ACC112 (cell line): ENCODE results near the gene DAGLA.
"Not testable (repeated sequence)": the region's sequence is repeated elsewhere in the genome, so short reads cannot be mapped to it uniquely, and the experiment has no call there.

Experiments
- H2AFZ ChIP-seq: fragments of 200-600 bp; sonication (generic); one replicate; pipeline ENCODE4 v1.6.0; 2017; ENCODE audit warnings: antibody characterized with exemption, low read length; ENCODE audit not compliant: unreplicated experiment
- H3K27ac ChIP-seq: fragments of 200-600 bp; sonication (generic); 2 replicates; pipeline ENCODE4 v1.5.1; 2014; ENCODE audit warnings: low read depth, mild to moderate bottlenecking, antibody characterized with exemption, low read length, moderate library complexity
- H3K27me3 ChIP-seq: fragments of 200-600 bp; sonication (generic); 2 replicates; pipeline ENCODE4 v1.6.1; 2014; ENCODE audit warnings: mild to moderate bottlenecking, antibody characterized with exemption, low read length, moderate library complexity, mixed read lengths; ENCODE audit not compliant: insufficient read depth
- H3K36me3 ChIP-seq: fragments of 200-600 bp; sonication (generic); 2 replicates; pipeline ENCODE4 v1.6.1; 2016; ENCODE audit warnings: mild to moderate bottlenecking, antibody characterized with exemption, low read length, moderate library complexity, mixed read lengths; ENCODE audit not compliant: insufficient read depth
- H3K4me1 ChIP-seq: fragments of 200-600 bp; sonication (generic); one replicate; pipeline ENCODE4 v1.6.1; 2016; ENCODE audit warnings: low read length, mixed read lengths; ENCODE audit not compliant: insufficient read depth, unreplicated experiment, control insufficient read depth
- H3K4me3 ChIP-seq: fragments of 200-600 bp; sonication (generic); 2 replicates; pipeline ENCODE4 v1.5.1; 2014; ENCODE audit warnings: mild to moderate bottlenecking, low read depth, low read length
- H3K79me2 ChIP-seq: fragments of 200-600 bp; sonication (generic); one replicate; pipeline ENCODE4 v1.6.0; 2016; ENCODE audit warnings: low read length; ENCODE audit not compliant: control insufficient read depth, unreplicated experiment, insufficient read depth

The DAGLA gene

DNA sequence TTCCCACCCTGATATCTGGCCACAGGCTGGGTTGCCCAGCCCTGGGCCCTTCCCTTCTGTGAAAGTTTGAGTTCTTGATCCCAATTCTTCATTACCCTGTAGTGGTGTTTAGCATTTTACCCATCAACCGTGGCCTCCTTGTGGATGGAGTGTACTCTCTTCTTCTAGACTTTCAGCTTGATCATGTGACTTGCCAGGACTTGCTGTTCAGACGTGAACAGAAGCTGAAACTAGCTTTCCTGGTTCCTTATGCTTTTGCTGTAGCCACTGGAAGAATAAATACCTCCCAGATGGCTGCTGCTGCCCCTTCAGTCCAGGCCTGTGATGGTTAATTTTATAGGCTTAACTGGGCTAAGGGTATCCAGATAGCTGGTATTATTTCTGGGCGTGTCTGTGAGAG lies 32.7 kb upstream of the DAGLA start:
- Histone ChIP-seq H3K27ac (no peak overlapping the region), H3K79me2 (no peaks in the 10 kb centered on the region), H3K4me1 (no peaks in the 10 kb centered on the region), H2AFZ (no peak overlapping the region), H3K36me3 (no peaks in the 10 kb centered on the region), H3K27me3 (no peaks in the 10 kb centered on the region), H3K4me3 (no peak overlapping the region)

DNA sequence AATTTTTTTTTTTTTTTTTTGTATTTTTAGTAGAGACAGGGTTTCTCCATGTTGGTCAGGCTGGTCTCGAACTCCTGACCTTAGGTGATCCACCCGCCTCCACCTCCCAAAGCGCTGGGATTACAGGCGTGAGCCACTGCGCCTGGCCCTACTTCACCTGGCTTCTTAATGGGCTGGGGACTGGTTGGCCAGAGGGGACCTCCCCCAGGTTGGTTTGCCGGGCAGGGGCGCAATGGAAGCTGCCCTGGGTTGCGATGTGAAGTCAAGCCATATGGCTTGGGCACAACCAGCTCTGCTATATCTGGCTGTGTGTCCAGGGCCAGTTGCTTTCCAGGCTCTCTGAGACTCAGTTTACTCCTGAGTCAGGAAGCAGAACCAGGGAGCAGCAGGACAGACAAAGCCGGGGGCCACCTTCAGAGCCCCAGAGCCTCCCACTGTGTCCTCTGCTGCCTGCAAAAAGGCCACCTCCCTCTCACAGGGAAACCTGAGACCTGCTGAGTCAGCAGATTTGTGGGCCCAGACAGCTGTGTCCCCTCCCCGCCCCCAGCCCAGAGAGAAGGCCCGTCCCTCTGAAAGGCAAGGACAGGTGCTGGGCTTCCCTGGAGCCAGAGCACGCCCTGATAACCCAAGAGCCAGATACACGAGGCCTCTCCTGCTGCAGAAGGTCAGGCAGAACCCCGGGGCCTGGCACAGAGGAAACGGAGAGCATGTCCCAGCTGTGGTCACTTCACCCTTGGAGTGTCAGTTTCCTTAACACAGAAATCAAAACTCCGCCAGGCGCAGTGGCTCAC lies 29.2 kb upstream of the DAGLA start:
- H3K4me1 ChIP-seq: no peaks in the 10 kb centered on the region
- H3K27me3 ChIP-seq: peaks cover 12% of the 10 kb centered on the region; the same call in 1 of the 2 replicates
- H3K79me2 ChIP-seq: no peaks in the 10 kb centered on the region
- no peaks in the 10 kb centered on the region for H3K36me3 ChIP-seq
- H3K27ac ChIP-seq: no peak overlapping the region
- no peak overlapping the region for H2AFZ ChIP-seq
- no peak overlapping the region for H3K4me3 ChIP-seq

DNA sequence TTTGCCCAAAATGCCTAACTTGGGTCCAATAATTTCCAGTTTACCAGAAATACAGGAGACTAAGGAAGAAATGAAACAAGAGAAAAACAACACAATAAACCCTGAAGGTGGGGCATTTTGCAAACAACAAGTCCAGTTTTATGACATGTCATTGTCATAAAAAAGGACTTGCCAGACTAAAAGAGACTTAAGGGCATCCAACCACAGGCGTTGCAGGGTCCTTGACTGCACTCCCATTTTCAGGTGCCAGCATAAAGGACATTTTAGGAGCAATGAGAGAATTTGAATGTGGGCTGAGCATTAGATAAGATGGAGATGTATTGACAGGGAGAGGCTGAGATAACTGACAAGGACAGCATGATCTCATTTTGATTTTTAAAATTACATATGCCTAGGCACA lies 28.1 kb upstream of the DAGLA start:
- H3K4me1 ChIP-seq: no peaks in the 10 kb centered on the region
- H3K4me3 ChIP-seq: no peak overlapping the region

DNA sequence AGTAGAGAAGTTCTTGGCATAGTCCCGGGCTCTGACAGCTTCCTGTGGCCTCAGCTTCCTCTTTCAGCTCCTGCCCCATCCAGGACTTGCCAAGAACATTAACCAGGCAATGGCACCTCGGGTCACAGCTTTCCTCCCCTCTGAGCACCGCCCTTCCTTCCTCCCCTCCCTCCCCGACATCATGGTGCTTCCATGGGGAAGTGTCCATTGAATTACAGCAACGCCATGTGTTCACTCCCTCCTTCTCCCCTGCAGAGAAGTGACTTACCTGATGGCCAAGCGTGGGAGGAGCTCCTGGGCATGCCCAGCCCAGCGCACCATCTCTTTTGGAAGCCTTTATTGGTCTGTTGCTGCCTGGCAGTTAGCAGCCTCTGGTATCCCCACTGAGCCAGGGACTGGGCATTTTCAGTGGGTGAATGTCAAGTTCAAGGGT lies 25.8 kb upstream of the DAGLA start:
- Histone ChIP-seq H3K4me1 (no peaks in the 10 kb centered on the region), H3K36me3 (no peaks in the 10 kb centered on the region), H3K79me2 (no peaks in the 10 kb centered on the region), H3K27ac (no peak overlapping the region), H2AFZ (no peak overlapping the region), H3K4me3 (no peak overlapping the region), H3K27me3 (peaks cover 12% of the 10 kb centered on the region; the same call in 1 of the 2 replicates)

More for the DNA sequence above, 28.1 kb upstream of the DAGLA start:
- Histone ChIP-seq H3K27me3 (peaks cover 12% of the 10 kb centered on the region; the same call in 1 of the 2 replicates), H3K27ac (no peak overlapping the region), H2AFZ (no peak overlapping the region), H3K36me3 (no peaks in the 10 kb centered on the region), H3K79me2 (no peaks in the 10 kb centered on the region)

DNA sequence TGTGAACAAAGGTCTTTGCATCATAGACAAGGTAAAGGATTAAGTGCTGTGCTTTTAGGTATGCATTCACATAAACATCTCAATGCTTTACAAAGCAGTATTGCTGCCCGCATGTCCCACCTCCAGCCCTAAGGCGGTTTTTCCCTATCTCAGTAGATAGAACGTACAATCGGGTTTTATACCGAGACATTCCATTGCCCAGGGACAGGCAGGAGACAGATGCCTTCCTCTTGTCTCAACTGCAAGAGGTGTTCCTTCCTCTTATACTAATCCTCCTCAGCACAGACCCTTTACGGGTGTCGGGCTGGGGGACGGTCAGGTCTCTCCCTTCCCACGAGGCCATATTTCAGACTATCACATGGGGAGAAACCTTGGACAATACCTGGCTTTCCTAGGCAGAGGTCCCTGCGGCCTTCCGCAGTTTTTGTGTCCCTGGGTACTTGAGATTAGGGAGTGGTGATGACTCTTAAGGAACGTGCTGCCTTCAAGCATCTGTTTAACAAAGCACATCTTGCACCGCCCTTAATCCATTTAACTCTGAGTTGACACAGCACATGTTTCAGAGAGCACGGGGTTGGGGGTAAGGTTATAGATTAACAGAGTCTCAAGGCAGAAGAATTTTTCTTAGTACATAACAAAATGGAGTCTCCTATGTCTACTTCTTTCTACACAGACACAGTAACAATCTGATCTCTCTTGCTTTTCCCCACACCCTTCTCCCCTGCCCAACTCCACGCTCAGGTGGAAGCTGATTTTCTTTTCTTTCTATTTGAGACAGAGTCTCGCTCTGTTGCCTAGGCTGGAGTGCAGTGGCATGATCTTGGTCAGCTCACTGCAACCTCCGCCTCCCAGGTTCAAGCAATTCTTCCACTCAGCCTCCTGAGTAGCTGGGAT lies 24.7 kb upstream of the DAGLA start:
- not testable (repeated sequence) for H2AFZ ChIP-seq, H3K4me1 ChIP-seq, H3K27ac ChIP-seq, H3K4me3 ChIP-seq, H3K36me3 ChIP-seq, H3K79me2 ChIP-seq
- peaks cover 12% of the 10 kb centered on the region; the same call in 1 of the 2 replicates for H3K27me3 ChIP-seq

DNA sequence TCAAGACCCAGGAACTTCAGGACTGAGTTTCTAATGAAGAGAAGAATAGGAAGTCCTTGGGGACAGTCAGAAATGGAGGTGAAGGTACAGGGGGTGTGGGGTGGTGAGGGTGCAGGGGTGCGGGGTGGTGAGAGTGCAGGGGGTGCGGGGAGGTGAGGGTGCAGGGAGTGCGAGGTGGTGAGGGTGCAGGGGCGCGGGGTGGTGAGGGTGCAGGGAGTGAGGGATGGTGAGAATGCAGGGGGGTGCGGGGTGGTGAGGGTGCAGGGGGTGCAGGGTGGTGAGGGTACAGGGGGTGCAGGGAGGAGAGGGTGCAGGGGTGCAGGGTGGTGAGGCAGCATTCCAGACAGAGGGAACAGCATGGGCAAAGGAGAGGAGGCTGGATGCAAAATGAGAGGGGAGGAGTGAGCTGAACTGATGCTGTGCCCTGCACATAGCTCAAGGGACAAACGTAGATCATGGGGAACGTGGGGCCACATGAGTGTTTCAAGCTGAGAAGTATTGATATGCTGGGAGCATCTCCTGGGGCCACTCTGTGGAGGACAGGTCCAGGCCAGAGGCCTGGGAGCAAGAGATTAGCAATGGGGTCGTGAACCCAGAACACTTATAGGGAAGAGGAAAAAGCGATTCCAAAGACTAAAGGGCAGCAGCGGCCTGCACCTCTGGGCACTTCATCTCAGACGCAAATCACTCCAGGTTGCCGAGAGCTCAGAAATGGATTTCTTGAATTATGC lies 23.7 kb upstream of the DAGLA start:
- Histone ChIP-seq H3K36me3 (no peaks in the 10 kb centered on the region), H3K4me1 (no peaks in the 10 kb centered on the region), H3K27ac (no peak overlapping the region), H3K4me3 (no peak overlapping the region), H2AFZ (no peak overlapping the region), H3K79me2 (no peaks in the 10 kb centered on the region), H3K27me3 (peaks cover 12% of the 10 kb centered on the region; the same call in 1 of the 2 replicates)

DNA sequence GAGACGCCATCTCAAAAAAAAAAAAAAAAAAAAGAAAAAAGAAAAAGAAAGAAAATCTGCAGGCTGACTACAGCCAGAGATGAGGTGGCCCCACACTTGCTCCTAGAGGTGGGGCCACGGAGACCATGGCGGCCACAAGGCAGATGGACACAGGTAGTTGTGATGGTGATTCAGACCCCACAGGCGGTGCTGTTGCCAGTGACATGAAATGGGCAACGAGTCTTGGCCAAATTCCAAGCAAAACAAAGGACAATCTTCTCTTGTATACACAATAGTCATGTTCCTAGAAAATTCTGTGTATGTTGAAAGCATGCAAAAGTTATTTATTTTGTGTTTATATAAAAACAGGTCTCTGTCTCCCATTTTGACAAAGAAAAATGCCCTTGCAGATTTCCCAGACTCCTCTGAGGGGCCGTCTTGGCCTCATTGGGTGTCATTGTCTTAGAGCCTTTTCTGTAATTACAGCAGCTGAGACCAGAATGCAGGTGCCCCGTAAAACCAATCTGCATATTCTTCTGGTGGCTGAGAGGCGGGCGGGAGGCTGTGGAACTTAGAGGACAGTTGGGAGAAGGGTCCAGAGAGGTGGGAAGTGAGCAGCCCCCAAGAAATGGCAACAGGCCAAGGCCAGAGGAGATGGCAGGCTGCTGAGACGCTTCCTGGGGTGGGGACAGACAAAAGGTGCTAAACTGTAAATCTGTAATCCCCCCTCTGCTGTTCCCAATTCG lies 22.5 kb upstream of the DAGLA start:
- Histone ChIP-seq H3K79me2 (no peaks in the 10 kb centered on the region), H2AFZ (no peak overlapping the region), H3K36me3 (no peaks in the 10 kb centered on the region), H3K27me3 (peaks cover 12% of the 10 kb centered on the region; the same call in 1 of the 2 replicates), H3K27ac (no peak overlapping the region), H3K4me1 (no peaks in the 10 kb centered on the region), H3K4me3 (no peak overlapping the region)

DNA sequence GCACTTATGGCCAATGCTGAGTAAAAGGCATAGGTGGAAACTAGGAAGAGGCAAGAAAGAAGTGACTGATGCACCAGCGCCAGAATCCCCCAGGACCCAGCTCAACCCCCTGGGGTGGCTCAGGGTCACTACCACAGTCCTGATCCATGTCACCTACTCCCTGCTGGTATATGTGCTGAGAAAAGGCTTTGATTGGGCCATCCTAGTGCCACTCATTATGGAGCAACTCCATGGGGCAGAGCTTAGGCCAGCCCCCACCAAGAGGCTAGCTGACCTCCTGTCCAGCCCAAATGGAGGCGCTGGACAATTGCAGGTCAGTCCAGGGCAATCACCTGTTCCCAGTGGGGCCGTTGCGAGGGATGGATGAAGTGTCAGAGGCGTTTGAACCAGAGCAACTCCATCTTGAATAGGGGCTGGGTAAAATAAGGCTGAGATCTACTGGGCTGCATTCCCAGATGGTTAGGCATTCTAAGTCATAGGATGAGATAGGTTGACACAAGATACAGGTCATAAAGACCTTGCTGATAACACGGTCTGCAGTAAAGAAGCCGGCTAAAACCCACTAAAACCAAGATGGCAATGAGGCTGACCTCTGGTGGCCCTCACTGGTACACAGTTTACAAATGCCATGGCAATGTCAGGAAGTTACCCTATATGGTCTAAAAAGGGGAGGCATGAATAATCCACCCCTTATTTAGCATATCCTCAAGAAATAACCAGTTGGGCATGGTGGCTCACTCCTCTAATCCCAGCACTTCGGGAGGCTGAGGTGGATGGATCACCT lies 20.6 kb upstream of the DAGLA start:
- Histone ChIP-seq H3K27ac (no peak overlapping the region), H3K4me3 (no peak overlapping the region), H3K27me3 (peaks cover 4% of the 10 kb centered on the region; the same call in 1 of the 2 replicates), H2AFZ (no peak overlapping the region), H3K4me1 (no peaks in the 10 kb centered on the region), H3K79me2 (no peaks in the 10 kb centered on the region), H3K36me3 (no peaks in the 10 kb centered on the region)

DNA sequence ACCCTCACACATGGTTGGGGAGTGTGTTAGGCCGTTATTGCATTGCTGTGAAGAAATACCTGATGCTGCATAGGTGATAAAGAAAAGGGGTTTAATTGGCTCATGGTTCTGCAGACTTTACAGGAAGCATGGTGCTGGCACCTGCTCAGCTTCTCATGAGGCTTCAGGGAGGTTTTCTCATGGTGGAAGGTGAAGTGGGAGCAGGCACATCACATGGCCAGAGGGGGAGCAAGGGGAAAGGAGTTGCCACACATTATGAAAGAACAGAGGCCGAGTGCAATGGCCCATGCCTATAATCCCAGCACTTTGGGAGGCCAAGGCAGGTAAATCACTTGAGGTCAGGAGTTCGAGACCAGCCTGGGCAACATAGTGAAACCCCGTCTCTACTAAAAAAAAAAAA lies 19.2 kb upstream of the DAGLA start:
- H3K79me2 ChIP-seq, H3K4me1 ChIP-seq, H3K27ac ChIP-seq, H3K36me3 ChIP-seq, H3K27me3 ChIP-seq, H2AFZ ChIP-seq, H3K4me3 ChIP-seq: not testable (repeated sequence)
